ENCODE results near the gene HELZ2. TPM values are rescaled to one million over a fixed set of nuclear protein-coding genes. Genes with fewer than 3 reads are reported as not detected.
A peak's percentile ranks its signal among the peaks of the same experiment; 100 is the strongest.
"Not testable (repeated sequence)": the region's sequence is repeated elsewhere in the genome, so short reads cannot be mapped to it uniquely, and the experiment has no call there.

HELZ2 gene
- total RNA-seq: 100 to 1,000 TPM in 1 of 2 experiments, 10 to 100 TPM in 1; 99.1 to 102 TPM

- DNase-seq: peak; percentile 85
- no peaks in the 10 kb centered on the region for H3K9me3 Mint-ChIP-seq (ENCODE audit: insufficient read depth)
- peaks cover 10% of the 10 kb centered on the region for H3K4me1 Mint-ChIP-seq (ENCODE audit: low read depth)
- peaks cover 18% of the 10 kb centered on the region for H3K27me3 Mint-ChIP-seq (ENCODE audit: low read depth)
- ATAC-seq: peak; percentile 84
- POLR2A ChIA-PET: interaction anchor here (0.6 to 1.4 kb wide), 12 partner anchors 9 to 386 kb away, joined by 3 to 4 read pairs (median 3); partner anchors contain the start of genes GMEB2, RTEL1 and STMN3
- peaks cover 6% of the 10 kb centered on the region for H3K36me3 Mint-ChIP-seq (ENCODE audit: low read depth)
- peak within 1 kb of the TSS; percentile 83 for H3K4me3 Mint-ChIP-seq
- CTCF ChIA-PET: interaction anchor here (0.6 to 1.6 kb wide), 5 partner anchors 26 to 291 kb away, joined by 3 to 7 read pairs (median 4); partner anchors contain the start of gene TPD52L2
- peak within 1 kb of the TSS; percentile 89 for H3K27ac Mint-ChIP-seq
Observed at GRCh38 chr20:63574156-63574828, at the start of gene HELZ2. Gene HELZ2 (minus strand): TSS chr20:63574239. CDS start chr20:63572385, 1,854 bp downstream.

- H3K27me3 Mint-ChIP-seq (ENCODE audit: low read depth): no peaks in the 10 kb centered on the region
- ChIA-PET CTCF (no interaction called here), POLR2A (interaction anchor here (0.6 kb wide), 1 partner anchor 36 kb away, joined by 3 read pairs; no protein-coding TSS in a partner anchor)
- H3K4me3 Mint-ChIP-seq: no peak overlapping the region
- H3K36me3 Mint-ChIP-seq (ENCODE audit: low read depth): peaks cover 19% of the 10 kb centered on the region
- peaks cover 8% of the 10 kb centered on the region for H3K4me1 Mint-ChIP-seq (ENCODE audit: low read depth)
- DNase-seq (no peak), ATAC-seq (no peak)
- H3K9me3 Mint-ChIP-seq (ENCODE audit: insufficient read depth): no peaks in the 10 kb centered on the region
- no peak overlapping the region for H3K27ac Mint-ChIP-seq
Observed at GRCh38 chr20:63622732-63623131, 48.7 kb upstream of the HELZ2 start.

GRCh38 chr20:63622096-63622495 lies 48.1 kb upstream of the HELZ2 start:
- ChIA-PET POLR2A (interaction anchor here (0.6 to 1.2 kb wide), 2 partner anchors 36 to 48 kb away, joined by 3 to 4 read pairs; no protein-coding TSS in a partner anchor), CTCF (interaction anchor here (1.9 kb wide), 1 partner anchor 20 kb away, joined by 6 read pairs; no protein-coding TSS in a partner anchor)
- Mint-ChIP-seq H3K4me3 (no peak overlapping the region), H3K27ac (no peak overlapping the region), H3K4me1 (ENCODE audit: low read depth) (peaks cover 8% of the 10 kb centered on the region), H3K27me3 (ENCODE audit: low read depth) (no peaks in the 10 kb centered on the region), H3K9me3 (ENCODE audit: insufficient read depth) (no peaks in the 10 kb centered on the region), H3K36me3 (ENCODE audit: low read depth) (peaks cover 22% of the 10 kb centered on the region)
- DNase-seq: no peak
- no peak for ATAC-seq

GRCh38 chr20:63620991-63621390 lies 47.0 kb upstream of the HELZ2 start:
- ChIA-PET POLR2A (interaction anchor here (1.2 kb wide), 2 partner anchors 9 to 46 kb away, joined by 3 to 4 read pairs; no protein-coding TSS in a partner anchor), CTCF (interaction anchor here (1.9 kb wide), 1 partner anchor 21 kb away, joined by 6 read pairs; no protein-coding TSS in a partner anchor)
- peaks cover 27% of the 10 kb centered on the region for H3K36me3 Mint-ChIP-seq (ENCODE audit: low read depth)
- no peak for DNase-seq
- H3K4me3 Mint-ChIP-seq: no peak overlapping the region
- H3K27ac Mint-ChIP-seq: no peak overlapping the region
- no peak for ATAC-seq
- H3K9me3 Mint-ChIP-seq (ENCODE audit: insufficient read depth): no peaks in the 10 kb centered on the region
- no peaks in the 10 kb centered on the region for H3K27me3 Mint-ChIP-seq (ENCODE audit: low read depth)
- peaks cover 8% of the 10 kb centered on the region for H3K4me1 Mint-ChIP-seq (ENCODE audit: low read depth)

GRCh38 chr20:63619505-63619904 lies 45.5 kb upstream of the HELZ2 start:
- ChIA-PET CTCF (no interaction called here), POLR2A (no interaction called here)
- no peak for DNase-seq
- Mint-ChIP-seq H3K4me3 (no peak overlapping the region), H3K9me3 (ENCODE audit: insufficient read depth) (no peaks in the 10 kb centered on the region), H3K27ac (no peak overlapping the region), H3K36me3 (ENCODE audit: low read depth) (peaks cover 31% of the 10 kb centered on the region), H3K4me1 (ENCODE audit: low read depth) (peaks cover 3% of the 10 kb centered on the region), H3K27me3 (ENCODE audit: low read depth) (no peaks in the 10 kb centered on the region)
- ATAC-seq: no peak

GRCh38 chr20:63619086-63619485 lies 45.0 kb upstream of the HELZ2 start:
- Mint-ChIP-seq H3K36me3 (ENCODE audit: low read depth) (peaks cover 29% of the 10 kb centered on the region), H3K27ac (no peak overlapping the region), H3K4me3 (no peak overlapping the region), H3K27me3 (ENCODE audit: low read depth) (no peaks in the 10 kb centered on the region), H3K9me3 (ENCODE audit: insufficient read depth) (no peaks in the 10 kb centered on the region), H3K4me1 (ENCODE audit: low read depth) (peaks cover 3% of the 10 kb centered on the region)
- no peak for DNase-seq
- CTCF ChIA-PET: no interaction called here
- POLR2A ChIA-PET: no interaction called here
- ATAC-seq: no peak

GRCh38 chr20:63618291-63618980 lies 44.4 kb upstream of the HELZ2 start:
- Mint-ChIP-seq H3K9me3 (ENCODE audit: insufficient read depth) (no peaks in the 10 kb centered on the region), H3K4me1 (ENCODE audit: low read depth) (peaks cover 3% of the 10 kb centered on the region), H3K27ac (no peak overlapping the region), H3K36me3 (ENCODE audit: low read depth) (peaks cover 32% of the 10 kb centered on the region), H3K27me3 (ENCODE audit: low read depth) (no peaks in the 10 kb centered on the region), H3K4me3 (no peak overlapping the region)
- ATAC-seq (no peak), DNase-seq (no peak)
- ChIA-PET POLR2A (interaction anchor here (0.6 kb wide), 1 partner anchor 364 kb away, joined by 3 read pairs; no protein-coding TSS in a partner anchor), CTCF (interaction anchor here (1.4 kb wide), 1 partner anchor 395 kb away, joined by 4 read pairs; no protein-coding TSS in a partner anchor)

- ATAC-seq (no peak), DNase-seq (no peak)
- no peaks in the 10 kb centered on the region for H3K27me3 Mint-ChIP-seq (ENCODE audit: low read depth)
- no peak overlapping the region for H3K27ac Mint-ChIP-seq
- H3K36me3 Mint-ChIP-seq (ENCODE audit: low read depth): peaks cover 31% of the 10 kb centered on the region
- no peaks in the 10 kb centered on the region for H3K9me3 Mint-ChIP-seq (ENCODE audit: insufficient read depth)
- ChIA-PET CTCF (interaction anchor here (1.4 kb wide), 1 partner anchor 394 kb away, joined by 4 read pairs; no protein-coding TSS in a partner anchor), POLR2A (interaction anchor here (0.6 kb wide), 1 partner anchor 365 kb away, joined by 3 read pairs; no protein-coding TSS in a partner anchor)
- H3K4me3 Mint-ChIP-seq: no peak overlapping the region
- peaks cover 6% of the 10 kb centered on the region for H3K4me1 Mint-ChIP-seq (ENCODE audit: low read depth)
Observed at GRCh38 chr20:63617876-63618265, 43.8 kb upstream of the HELZ2 start.

- DNase-seq (no peak), ATAC-seq (no peak)
- Mint-ChIP-seq H3K4me1 (ENCODE audit: low read depth) (peaks cover 3% of the 10 kb centered on the region), H3K27ac (no peak overlapping the region), H3K9me3 (ENCODE audit: insufficient read depth) (no peaks in the 10 kb centered on the region), H3K4me3 (no peak overlapping the region), H3K27me3 (ENCODE audit: low read depth) (no peaks in the 10 kb centered on the region), H3K36me3 (ENCODE audit: low read depth) (peaks cover 30% of the 10 kb centered on the region)
- POLR2A ChIA-PET: no interaction called here
- CTCF ChIA-PET: interaction anchor here (1.4 to 1.6 kb wide), 2 partner anchors 24 to 394 kb away, joined by 4 to 5 read pairs; no protein-coding TSS in a partner anchor
Observed at GRCh38 chr20:63617092-63617875, 43.2 kb upstream of the HELZ2 start.

GRCh38 chr20:63613863-63614594 lies 40.0 kb upstream of the HELZ2 start:
- ATAC-seq; POLR2A ChIA-PET; H3K4me1 Mint-ChIP-seq (ENCODE audit: low read depth); H3K9me3 Mint-ChIP-seq (ENCODE audit: insufficient read depth); H3K27ac Mint-ChIP-seq; H3K27me3 Mint-ChIP-seq (ENCODE audit: low read depth); H3K4me3 Mint-ChIP-seq; DNase-seq: not testable (repeated sequence)
- peaks cover 29% of the 10 kb centered on the region for H3K36me3 Mint-ChIP-seq (ENCODE audit: low read depth)
- CTCF ChIA-PET: interaction anchor here (1.1 to 2.3 kb wide), 2 partner anchors 20 to 28 kb away, joined by 3 to 8 read pairs; no protein-coding TSS in a partner anchor
